ENCODE data around the gene LTA. TPM values are rescaled to one million over a fixed set of nuclear protein-coding genes. Genes with fewer than 3 reads are reported as not detected.
A peak's percentile ranks its signal among the peaks of the same experiment; 100 is the strongest.

The LTA gene
- polyA plus RNA-seq, 1 of the 3 experiments (the other 2 are of a cell fraction), result not detected

DNA sequence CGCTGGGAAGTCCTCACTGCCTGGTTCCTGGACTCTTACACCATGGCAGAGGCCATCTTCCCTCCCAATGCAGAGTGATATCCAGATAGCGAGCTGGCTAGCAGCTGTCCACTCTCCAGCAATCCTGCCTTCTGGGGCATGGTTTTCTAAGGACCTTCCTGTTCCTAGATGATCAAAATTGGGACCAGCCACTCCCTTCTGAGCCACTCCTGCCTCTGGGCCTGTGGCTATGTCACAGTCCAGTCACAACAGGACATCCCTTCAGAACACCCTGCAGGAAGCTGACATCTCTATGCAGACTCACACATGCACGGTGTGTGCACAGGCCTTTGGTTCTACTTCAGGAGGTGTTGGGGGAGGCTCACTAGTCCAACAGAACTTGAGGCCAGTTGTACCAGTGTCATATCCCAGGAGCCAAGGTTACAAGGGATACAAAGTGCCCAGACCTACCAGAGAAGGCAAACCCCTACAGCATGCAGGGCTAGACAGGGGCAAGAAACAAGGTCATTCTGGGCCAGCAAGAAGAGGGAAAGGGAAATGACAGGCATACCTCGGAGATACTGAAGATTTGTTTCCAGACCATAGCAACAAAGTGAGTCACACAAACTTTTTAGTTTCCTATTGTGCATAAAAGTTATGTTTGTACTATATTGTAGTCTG lies 46.0 kb upstream of the LTA start:
- 0 out of 2 replicates have a peak overlapping the region, but pooled peaks have one; percentile 12 for H3K9ac ChIP-seq
- TF ChIP-seq GATA2 (CRISPR knock-in tag; IDR thresholded peaks at IDR 0.05), result no peak
- TF ChIP-seq YY1 (IDR thresholded peaks at IDR 0.05; ENCODE audit: low read depth), result no peak
- 0 out of 2 replicates have a peak, but pooled peaks have one; percentile 15 for TF ChIP-seq FOSL2 (IDR thresholded peaks at IDR 0.05; ENCODE audit: borderline replicate concordance, low read depth)
- TF ChIP-seq, protein P1, sequence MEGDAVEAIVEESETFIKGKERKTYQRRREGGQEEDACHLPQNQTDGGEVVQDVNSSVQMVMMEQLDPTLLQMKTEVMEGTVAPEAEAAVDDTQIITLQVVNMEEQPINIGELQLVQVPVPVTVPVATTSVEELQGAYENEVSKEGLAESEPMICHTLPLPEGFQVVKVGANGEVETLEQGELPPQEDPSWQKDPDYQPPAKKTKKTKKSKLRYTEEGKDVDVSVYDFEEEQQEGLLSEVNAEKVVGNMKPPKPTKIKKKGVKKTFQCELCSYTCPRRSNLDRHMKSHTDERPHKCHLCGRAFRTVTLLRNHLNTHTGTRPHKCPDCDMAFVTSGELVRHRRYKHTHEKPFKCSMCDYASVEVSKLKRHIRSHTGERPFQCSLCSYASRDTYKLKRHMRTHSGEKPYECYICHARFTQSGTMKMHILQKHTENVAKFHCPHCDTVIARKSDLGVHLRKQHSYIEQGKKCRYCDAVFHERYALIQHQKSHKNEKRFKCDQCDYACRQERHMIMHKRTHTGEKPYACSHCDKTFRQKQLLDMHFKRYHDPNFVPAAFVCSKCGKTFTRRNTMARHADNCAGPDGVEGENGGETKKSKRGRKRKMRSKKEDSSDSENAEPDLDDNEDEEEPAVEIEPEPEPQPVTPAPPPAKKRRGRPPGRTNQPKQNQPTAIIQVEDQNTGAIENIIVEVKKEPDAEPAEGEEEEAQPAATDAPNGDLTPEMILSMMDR (IDR thresholded peaks at IDR 0.05), result no peak
- TF ChIP-seq, protein P2, sequence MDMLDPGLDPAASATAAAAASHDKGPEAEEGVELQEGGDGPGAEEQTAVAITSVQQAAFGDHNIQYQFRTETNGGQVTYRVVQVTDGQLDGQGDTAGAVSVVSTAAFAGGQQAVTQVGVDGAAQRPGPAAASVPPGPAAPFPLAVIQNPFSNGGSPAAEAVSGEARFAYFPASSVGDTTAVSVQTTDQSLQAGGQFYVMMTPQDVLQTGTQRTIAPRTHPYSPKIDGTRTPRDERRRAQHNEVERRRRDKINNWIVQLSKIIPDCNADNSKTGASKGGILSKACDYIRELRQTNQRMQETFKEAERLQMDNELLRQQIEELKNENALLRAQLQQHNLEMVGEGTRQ (IDR thresholded peaks at IDR 0.05; ENCODE audit: borderline replicate concordance, low read depth, low read length), result no peak
- no peak for TF ChIP-seq MEF2A (IDR thresholded peaks at IDR 0.05; ENCODE audit: borderline replicate concordance, low read depth)
- TF ChIP-seq, protein P3, sequence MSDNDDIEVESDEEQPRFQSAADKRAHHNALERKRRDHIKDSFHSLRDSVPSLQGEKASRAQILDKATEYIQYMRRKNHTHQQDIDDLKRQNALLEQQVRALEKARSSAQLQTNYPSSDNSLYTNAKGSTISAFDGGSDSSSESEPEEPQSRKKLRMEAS (IDR thresholded peaks at IDR 0.05; ENCODE audit: low read depth), result 0 out of 2 replicates have a peak, but pooled peaks have one; percentile 12
- TF ChIP-seq RFX5 (IDR thresholded peaks at IDR 0.05; ENCODE audit: low read length), result no peak
- TF ChIP-seq RAD21 (IDR thresholded peaks at IDR 0.05; ENCODE audit: low read length), result no peak
- no peak for TF ChIP-seq ELF1 (IDR thresholded peaks at IDR 0.05)
- no peak for TF ChIP-seq RXRA (IDR thresholded peaks at IDR 0.05; ENCODE audit: borderline replicate concordance, low read depth)
- TF ChIP-seq, protein P4, sequence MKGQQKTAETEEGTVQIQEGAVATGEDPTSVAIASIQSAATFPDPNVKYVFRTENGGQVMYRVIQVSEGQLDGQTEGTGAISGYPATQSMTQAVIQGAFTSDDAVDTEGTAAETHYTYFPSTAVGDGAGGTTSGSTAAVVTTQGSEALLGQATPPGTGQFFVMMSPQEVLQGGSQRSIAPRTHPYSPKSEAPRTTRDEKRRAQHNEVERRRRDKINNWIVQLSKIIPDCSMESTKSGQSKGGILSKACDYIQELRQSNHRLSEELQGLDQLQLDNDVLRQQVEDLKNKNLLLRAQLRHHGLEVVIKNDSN (IDR thresholded peaks at IDR 0.05; ENCODE audit: borderline replicate concordance, low read depth), result no peak
- TF ChIP-seq RCOR1 (IDR thresholded peaks at IDR 0.05; ENCODE audit: low read length), result no peak
- TF ChIP-seq EZH2phosphoT487 (IDR thresholded peaks at IDR 0.05; ENCODE audit: borderline replicate concordance, low read depth), result no peak
- TF ChIP-seq, protein P5, sequence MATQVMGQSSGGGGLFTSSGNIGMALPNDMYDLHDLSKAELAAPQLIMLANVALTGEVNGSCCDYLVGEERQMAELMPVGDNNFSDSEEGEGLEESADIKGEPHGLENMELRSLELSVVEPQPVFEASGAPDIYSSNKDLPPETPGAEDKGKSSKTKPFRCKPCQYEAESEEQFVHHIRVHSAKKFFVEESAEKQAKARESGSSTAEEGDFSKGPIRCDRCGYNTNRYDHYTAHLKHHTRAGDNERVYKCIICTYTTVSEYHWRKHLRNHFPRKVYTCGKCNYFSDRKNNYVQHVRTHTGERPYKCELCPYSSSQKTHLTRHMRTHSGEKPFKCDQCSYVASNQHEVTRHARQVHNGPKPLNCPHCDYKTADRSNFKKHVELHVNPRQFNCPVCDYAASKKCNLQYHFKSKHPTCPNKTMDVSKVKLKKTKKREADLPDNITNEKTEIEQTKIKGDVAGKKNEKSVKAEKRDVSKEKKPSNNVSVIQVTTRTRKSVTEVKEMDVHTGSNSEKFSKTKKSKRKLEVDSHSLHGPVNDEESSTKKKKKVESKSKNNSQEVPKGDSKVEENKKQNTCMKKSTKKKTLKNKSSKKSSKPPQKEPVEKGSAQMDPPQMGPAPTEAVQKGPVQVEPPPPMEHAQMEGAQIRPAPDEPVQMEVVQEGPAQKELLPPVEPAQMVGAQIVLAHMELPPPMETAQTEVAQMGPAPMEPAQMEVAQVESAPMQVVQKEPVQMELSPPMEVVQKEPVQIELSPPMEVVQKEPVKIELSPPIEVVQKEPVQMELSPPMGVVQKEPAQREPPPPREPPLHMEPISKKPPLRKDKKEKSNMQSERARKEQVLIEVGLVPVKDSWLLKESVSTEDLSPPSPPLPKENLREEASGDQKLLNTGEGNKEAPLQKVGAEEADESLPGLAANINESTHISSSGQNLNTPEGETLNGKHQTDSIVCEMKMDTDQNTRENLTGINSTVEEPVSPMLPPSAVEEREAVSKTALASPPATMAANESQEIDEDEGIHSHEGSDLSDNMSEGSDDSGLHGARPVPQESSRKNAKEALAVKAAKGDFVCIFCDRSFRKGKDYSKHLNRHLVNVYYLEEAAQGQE (IDR thresholded peaks at IDR 0.05; ENCODE audit: low read depth, low read length), result no peak
- TF ChIP-seq FOXM1 (IDR thresholded peaks at IDR 0.05; ENCODE audit: low read depth), result no peak
- TF ChIP-seq JUND (IDR thresholded peaks at IDR 0.05), result no peak
- no peak for TF ChIP-seq EP300 (IDR thresholded peaks at IDR 0.05; ENCODE audit: borderline replicate concordance in 1 of 2, low read depth in 1 of 2, low read length in 1 of 2)
- no peak for TF ChIP-seq TEAD4 (IDR thresholded peaks at IDR 0.05; ENCODE audit: borderline replicate concordance, insufficient read depth)
- TF ChIP-seq, protein P6, sequence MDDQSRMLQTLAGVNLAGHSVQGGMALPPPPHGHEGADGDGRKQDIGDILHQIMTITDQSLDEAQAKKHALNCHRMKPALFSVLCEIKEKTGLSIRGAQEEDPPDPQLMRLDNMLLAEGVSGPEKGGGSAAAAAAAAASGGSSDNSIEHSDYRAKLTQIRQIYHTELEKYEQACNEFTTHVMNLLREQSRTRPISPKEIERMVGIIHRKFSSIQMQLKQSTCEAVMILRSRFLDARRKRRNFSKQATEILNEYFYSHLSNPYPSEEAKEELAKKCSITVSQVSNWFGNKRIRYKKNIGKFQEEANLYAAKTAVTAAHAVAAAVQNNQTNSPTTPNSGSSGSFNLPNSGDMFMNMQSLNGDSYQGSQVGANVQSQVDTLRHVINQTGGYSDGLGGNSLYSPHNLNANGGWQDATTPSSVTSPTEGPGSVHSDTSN (IDR thresholded peaks at IDR 0.05), result 0 out of 2 replicates have a peak, but pooled peaks have one; percentile 4
- TF ChIP-seq IRF3 (IDR thresholded peaks at IDR 0.05; ENCODE audit: low read depth, low read length), result no peak
- TF ChIP-seq POLR2AphosphoS5 (IDR thresholded peaks at IDR 0.05; ENCODE audit: low read depth, low read length), result no peak
- no peak for TF ChIP-seq TAF1 (IDR thresholded peaks at IDR 0.05; ENCODE audit: borderline replicate concordance, low read depth, low read length)
- peaks cover 12% of the 10 kb centered on the region for H3F3A ChIP-seq (replicated peaks; ENCODE audit: insufficient read depth)
- H2AFZ ChIP-seq (ENCODE audit: low read depth), result 0 out of 2 replicates have a peak overlapping the region, but pooled peaks have one; percentile 29
- H3K36me3 ChIP-seq (replicated peaks in 1 of 2; ENCODE audit: control insufficient read depth in 1 of 2, insufficient read depth in 2 of 2, low read length in 1 of 2), result peaks cover 11 to 16% of the 10 kb centered on the region in 2 experiments
- peaks cover 12% of the 10 kb centered on the region; the same call in 1 of the 2 replicates for H4K20me1 ChIP-seq (ENCODE audit: insufficient read depth)
- WGBS (ENCODE audit: low lambda C conversion rate), result 51% methylated on average over 3 of the region's 4 CpGs
- DNase-seq, result no peak
- no peaks in the 10 kb centered on the region for H3K9me3 ChIP-seq
- H3K4me1 ChIP-seq (ENCODE audit: control insufficient read depth in 1 of 2, insufficient read depth in 2 of 2, low read depth in 1 of 2, low read length in 1 of 2), result peaks cover 0 to 14% of the 10 kb centered on the region in 2 experiments; a peak in 2 of 4 replicates
- H3K27ac ChIP-seq (ENCODE audit: low read depth in 2 of 2, low read length in 1 of 2), result peak overlapping the region in 1 of 2 experiments; percentile 80; a peak in 2 of 4 replicates
- ChIA-PET CTCF (interaction anchor here (1.2 to 1.4 kb wide), 2 partner anchors 31 to 72 kb away, joined by 3 to 5 read pairs; no protein-coding TSS in a partner anchor), POLR2A (interaction anchor here (0.6 kb wide), 1 partner anchor 126 kb away, joined by 4 read pairs; the partner anchor contains the start of gene BAG6)
- H3K27me3 ChIP-seq (ENCODE audit: insufficient read depth), result no peaks in the 10 kb centered on the region
- no peak overlapping the region for H3K4me3 ChIP-seq (ENCODE audit: low read depth in 2 of 2, low read length in 1 of 2)
- no peaks in the 10 kb centered on the region for H3K9me2 ChIP-seq
- H3K4me2 ChIP-seq, result peak overlapping the region; percentile 64
- H3K79me2 ChIP-seq (ENCODE audit: insufficient read depth), result no peaks in the 10 kb centered on the region
